ENCODE results near the gene HLX.

Gene HLX

GRCh38 chr1:220905650-220906560 is 26.7 kb downstream of the HLX start:
- no peak for DNase-seq (ENCODE audit: low read depth)
- TF ChIP-seq CTCF (conservative IDR thresholded peaks at IDR 0.05; ENCODE audit: control insufficient read depth, insufficient read depth, low read depth, low read length) = no peak

GRCh38 chr1:220906561-220907334 is 27.5 kb downstream of the HLX start:
- no peak for DNase-seq (ENCODE audit: low read depth)
- no peak for TF ChIP-seq CTCF (conservative IDR thresholded peaks at IDR 0.05; ENCODE audit: control insufficient read depth, insufficient read depth, low read depth, low read length)

More at GRCh38 chr1:220905650-220906560, 26.7 kb downstream of the HLX start:
- no peak overlapping the region for H3K4me3 ChIP-seq (ENCODE audit: control insufficient read depth, low read depth, low read length)

GRCh38 chr1:220908757-220909156 is 29.5 kb downstream of the HLX start:
- no peak overlapping the region for H3K4me3 ChIP-seq (ENCODE audit: control insufficient read depth, low read depth, low read length)
- TF ChIP-seq CTCF (conservative IDR thresholded peaks at IDR 0.05; ENCODE audit: control insufficient read depth, insufficient read depth, low read depth, low read length) = peak; percentile 70
- DNase-seq (ENCODE audit: low read depth) = peak; percentile 62

More at GRCh38 chr1:220906561-220907334, 27.5 kb downstream of the HLX start:
- no peak overlapping the region for H3K4me3 ChIP-seq (ENCODE audit: control insufficient read depth, low read depth, low read length)

- no peak overlapping the region for H3K4me3 ChIP-seq (ENCODE audit: control insufficient read depth, low read depth, low read length)
- DNase-seq (ENCODE audit: low read depth) = no peak
- TF ChIP-seq CTCF (conservative IDR thresholded peaks at IDR 0.05; ENCODE audit: control insufficient read depth, insufficient read depth, low read depth, low read length) = no peak
Measured at GRCh38 chr1:220910021-220910420, 30.8 kb downstream of the HLX start.

GRCh38 chr1:220914283-220915116 is 35.3 kb downstream of the HLX start:
- H3K4me3 ChIP-seq (ENCODE audit: control insufficient read depth, low read depth, low read length) = no peak overlapping the region
- DNase-seq (ENCODE audit: low read depth) = peak; percentile 44
- no peak for TF ChIP-seq CTCF (conservative IDR thresholded peaks at IDR 0.05; ENCODE audit: control insufficient read depth, insufficient read depth, low read depth, low read length)

- no peak for TF ChIP-seq CTCF (conservative IDR thresholded peaks at IDR 0.05; ENCODE audit: control insufficient read depth, insufficient read depth, low read depth, low read length)
- H3K4me3 ChIP-seq (ENCODE audit: control insufficient read depth, low read depth, low read length) = no peak overlapping the region
- no peak for DNase-seq (ENCODE audit: low read depth)
Measured at GRCh38 chr1:220915117-220915440, 35.8 kb downstream of the HLX start.
